HG02759 (cell line): ENCODE results near the gene AGMO.
"Not testable (repeated sequence)": the region's sequence is repeated elsewhere in the genome, so short reads cannot be mapped to it uniquely, and the experiment has no call there.

ENCODE experiments used
- ATAC-seq: cut with Tn5 transposase; IDR thresholded peaks from one replicate; pipeline ENCODE4 v1.9.1; 2021; ENCODE audit warnings: mild to moderate bottlenecking, moderate library complexity; ENCODE audit not compliant: unreplicated experiment

The AGMO gene

GRCh38 chr7:15560968-15561367 is 847 bp downstream of the AGMO start:
- no peak for ATAC-seq

GRCh38 chr7:15559416-15559928 is 2.3 kb downstream of the AGMO start:
- ATAC-seq = no peak

DNA sequence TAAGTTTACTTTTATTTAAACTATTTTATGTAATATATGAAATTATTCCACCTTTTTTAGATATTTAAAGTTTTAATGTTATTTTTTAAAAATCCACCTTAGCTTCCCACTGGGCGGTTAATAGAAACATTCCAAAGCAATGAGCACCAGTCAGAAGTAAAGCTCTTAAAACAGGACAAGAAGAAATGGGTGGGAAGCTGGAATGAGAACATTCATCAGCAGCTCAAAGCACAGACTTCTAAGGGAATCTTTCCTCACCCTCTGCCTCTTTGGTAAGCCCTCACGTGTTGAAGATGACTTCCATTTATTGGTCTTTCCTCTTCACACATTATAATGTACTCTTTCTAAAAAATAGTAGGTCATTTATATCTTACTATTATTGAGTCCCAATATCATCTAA is 3.1 kb downstream of the AGMO start:
- no peak for ATAC-seq

DNA sequence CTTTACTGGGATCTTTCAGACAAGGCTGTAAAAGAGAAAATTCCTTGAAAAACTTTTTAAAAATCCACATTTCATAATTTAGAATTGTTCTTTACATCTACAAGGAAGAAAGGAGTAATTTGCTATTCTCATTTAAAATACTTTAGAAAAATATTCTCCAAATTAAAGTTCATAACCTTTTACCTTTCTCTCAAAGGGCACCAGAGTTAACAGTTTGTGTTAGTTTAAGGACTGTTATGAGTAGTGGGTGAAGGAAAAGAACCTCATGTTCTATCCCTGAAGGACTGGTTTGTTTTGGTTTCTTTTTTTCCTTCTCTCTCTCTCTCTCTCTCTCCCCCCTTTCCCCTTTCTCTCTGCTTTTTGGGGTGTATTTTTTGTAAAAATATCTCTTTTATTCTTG is 4.1 kb downstream of the AGMO start:
- no peak for ATAC-seq

DNA sequence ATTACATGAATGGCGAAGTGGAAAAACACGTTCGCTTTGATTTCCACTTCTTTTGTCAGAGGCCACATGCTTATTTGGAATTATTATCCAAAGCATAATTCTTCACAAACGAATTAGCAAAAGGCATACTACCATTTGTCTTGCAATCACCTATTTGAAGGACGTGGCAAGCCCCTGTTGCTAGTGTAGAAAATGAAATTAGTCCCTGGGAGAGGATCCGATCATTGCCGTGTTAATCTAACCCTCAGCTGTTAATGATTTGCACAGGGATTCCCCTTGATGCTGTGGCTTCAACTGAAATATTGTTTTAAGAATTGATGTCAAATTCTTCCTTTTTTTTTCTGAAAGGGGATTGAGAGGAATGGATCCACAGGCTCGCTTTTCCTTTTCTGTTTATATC is 4.6 kb downstream of the AGMO start:
- ATAC-seq = no peak

DNA sequence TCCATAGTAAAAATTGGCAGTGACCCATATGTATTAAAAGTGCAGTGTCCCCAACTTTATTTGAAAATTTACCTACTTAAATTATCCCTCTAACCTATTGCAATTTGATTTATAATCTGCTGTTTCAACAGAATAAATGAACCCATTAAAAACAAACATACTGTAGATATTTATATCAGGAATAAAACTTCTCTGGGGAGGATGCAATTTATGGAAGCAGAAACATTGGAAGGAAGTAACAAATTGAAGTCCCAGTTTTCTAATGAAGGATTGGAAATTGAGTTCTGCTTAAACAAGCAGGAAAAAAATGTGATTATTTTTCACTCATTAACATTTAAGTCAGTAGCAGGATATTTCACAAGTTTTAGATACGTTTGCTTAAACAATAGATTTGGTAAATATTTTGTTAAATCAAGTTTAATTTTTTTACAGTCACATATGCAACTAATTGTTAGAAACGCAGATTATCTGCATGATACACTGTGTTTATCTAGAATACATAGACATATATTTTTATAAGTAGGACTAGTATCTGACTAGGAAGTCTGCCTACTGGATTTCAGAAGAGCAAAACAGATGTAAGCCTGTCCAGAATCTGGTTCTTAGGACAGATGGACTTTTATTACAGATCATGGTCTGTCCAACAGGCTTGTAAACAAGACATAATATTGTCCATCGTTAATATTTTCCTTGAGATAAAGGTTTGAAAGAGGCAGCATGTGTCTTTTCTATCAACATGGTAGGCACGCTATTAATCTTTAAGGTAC is 5.3 kb downstream of the AGMO start:
- ATAC-seq = no peak

- no peak for ATAC-seq
These were observed 6.4 kb downstream of the AGMO start for GRCh38 chr7:15555381-15555859.

DNA sequence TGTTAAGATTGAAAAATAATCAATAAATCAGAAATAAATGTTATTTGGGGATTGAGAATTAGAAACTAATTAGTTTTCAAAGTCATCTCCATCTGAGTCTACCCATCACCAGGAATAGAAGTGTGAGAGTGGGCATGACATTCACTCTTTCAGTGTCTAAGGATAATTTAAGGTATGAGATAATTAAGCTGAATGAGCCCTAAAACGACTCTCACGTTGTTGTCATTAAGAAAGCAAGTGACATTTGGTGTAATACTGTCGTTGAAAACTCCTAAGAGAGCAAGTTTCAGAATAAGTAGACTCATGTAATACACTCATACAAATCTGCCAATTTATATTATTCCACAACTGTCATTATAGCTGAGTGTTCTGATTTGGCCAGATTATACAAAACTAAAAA is 7.1 kb downstream of the AGMO start:
- no peak for ATAC-seq

DNA sequence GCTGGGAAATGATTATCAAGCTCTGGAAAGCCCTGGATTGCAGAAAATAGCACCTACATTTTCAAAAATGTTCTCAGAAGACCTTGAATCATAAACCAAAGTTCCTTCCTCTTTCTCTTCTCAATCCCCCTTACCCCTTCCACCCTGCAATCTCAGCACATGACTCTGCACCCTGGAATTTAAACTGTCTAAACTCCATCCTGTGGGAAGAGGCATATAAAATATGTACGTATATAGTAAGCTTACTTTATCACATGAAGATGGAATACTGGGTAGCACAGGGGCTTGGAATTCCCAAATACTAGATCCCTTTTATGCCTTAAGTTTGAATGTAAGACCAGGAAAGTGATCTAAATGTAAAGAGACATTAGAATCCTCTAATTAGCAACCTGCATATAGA is 7.7 kb downstream of the AGMO start:
- no peak for ATAC-seq

GRCh38 chr7:15547320-15547719 is 14.5 kb downstream of the AGMO start:
- ATAC-seq = not testable (repeated sequence)

DNA sequence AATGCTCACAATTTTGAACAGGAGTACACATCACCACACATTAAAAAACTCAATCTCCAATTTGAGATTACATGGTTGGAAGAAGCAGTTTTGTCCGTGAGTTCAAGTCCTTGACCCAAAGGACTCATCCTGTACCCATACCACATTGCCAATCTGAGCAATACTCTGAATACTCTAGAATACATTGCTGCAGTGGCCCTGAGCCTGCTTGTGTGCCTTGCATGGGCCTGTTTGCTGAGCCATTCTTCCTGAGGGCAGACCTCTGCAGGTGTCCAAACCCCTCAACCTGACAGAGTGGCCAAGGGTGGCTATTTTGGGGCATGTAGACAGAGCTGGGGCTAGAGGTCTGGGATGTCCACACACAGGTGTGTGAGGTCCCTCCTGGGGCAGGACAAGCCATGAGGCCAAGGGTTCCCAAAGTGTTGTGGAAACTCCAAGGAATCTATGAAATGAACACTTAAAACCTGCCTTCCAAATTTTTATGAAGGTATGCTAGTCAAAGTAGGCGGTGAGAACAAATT is 15.5 kb downstream of the AGMO start:
- ATAC-seq = no peak

- ATAC-seq = no peak
These were observed 17.8 kb downstream of the AGMO start for GRCh38 chr7:15544050-15544449.

DNA sequence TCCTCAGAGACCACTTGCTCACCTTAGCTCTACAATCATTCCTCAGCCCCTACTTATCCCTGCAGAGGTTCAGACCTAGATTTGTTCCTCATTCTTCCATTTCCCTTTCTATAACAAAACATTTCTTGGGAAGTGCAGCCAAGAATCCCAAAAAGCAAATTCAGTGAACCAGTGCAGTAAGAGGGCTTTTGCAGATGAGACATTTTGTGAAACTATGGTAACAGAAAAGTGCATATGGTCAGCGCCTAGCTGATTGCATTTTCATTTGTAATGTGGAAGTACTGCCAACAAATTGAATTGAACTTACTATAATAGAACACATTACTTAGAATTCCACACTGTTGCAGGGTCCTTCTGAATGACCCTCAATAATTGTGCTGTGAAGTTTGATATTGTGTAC is 18.6 kb downstream of the AGMO start:
- ATAC-seq = no peak

- no peak for ATAC-seq
These were observed 34.2 kb downstream of the AGMO start for GRCh38 chr7:15527648-15528047.

DNA sequence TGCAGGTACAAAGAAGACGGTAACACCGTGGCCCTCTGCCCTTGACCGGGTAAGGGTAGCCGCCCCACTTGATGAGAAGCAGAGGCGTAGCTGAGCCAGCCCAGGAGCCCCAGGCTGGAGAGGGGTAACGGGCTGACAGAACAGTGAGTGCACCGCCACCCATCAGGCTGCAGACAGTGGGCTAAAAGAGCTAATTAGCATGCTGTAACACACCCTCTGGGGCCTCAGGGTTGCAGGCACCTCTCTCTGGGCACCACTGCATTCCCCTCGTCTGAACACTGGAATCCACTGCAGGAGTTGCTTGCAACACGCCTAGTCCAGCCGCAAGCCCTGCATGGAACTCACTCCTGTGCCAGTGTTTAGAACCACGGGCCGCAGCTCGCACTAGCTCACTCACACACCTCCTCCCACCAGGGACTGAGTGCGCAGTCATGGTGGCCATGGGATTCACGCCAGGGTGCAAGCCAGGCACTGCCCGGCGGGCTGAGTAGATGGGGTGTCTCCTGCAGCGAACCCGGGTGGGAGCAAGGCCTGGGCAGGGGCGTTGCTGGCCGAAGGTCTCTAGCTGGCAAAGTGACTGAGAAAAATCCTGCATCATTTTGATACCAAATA is 36.1 kb downstream of the AGMO start:
- no peak for ATAC-seq

- no peak for ATAC-seq
These were observed 37.7 kb downstream of the AGMO start for GRCh38 chr7:15524077-15524476.

DNA sequence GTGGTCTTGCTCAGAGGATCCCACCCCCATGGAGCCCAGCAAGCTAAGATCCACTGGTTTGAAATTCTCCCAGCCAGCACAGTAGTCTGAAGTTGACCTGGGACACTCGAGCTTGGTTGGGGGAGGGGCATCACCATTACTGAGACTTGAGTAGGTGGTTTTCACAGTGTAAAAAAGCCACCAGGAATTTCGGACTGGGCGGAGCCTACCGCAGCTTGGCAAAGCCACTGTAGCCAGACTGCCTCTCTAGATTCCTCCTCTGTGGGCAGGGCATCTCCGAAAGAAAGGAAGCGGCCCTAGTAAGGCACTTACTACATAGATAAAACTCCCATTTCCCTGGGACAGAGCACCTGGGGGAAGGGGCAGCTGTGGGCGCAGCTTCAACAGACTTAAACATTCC is 44.0 kb downstream of the AGMO start:
- not testable (repeated sequence) for ATAC-seq

DNA sequence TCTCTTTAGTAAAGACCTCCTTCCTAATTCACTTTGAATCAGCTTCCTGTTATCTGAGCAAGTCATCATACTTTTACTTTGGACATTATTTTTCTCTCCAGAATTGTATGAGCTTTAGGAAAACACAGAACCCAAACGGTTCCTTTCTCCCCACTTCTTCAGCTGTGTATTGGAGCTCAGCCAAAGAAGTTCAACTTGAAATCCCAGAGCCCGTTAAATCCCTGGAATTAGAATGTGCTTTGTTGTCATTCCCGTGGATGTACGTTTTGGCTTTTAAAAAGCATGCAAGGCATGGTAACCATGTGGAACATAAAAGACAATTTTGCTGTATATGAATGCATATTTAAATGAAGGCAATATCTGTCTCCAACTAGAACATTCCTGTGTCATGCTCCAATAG is 46.6 kb downstream of the AGMO start:
- ATAC-seq = no peak

GRCh38 chr7:15508258-15508657 is 53.6 kb downstream of the AGMO start:
- no peak for ATAC-seq

DNA sequence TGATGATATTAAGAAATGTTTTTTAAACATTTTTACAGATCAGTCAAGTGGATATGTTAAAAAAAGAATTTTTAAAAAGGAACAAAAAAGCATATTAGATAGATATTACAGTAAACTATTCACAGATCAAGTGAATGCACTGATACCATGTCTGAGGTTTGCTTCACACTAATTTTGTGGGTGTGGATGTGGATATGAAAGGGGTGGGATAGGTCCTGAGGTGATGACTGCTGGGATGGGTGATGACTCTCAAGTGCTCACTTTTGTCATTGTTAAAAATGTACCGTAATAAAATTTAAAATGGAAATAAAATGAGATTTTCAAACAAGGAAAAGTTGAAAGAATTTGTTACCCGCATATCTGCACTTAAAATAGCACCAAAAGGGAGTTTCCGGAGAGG is 54.1 kb downstream of the AGMO start:
- ATAC-seq = no peak

- ATAC-seq = no peak
These were observed 54.6 kb downstream of the AGMO start for GRCh38 chr7:15507171-15507570.

DNA sequence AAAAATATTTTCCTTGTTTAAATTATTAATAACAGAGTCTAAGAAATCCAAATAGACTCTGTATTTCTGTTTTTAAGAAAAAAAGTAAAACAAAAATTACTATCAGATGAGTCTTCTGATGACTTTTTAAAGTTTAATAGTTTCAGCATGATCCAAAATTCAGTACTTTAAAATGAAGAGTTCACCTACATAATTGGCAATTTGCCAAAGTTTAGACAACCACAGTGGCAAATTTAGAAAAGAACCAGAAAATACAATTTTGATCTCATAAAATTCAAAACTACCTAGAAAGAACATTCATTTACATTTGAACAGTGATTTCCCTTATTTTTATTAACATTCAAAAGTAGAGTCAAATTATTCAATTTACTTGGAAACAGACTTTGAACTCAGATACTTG is 56.1 kb downstream of the AGMO start:
- no peak for ATAC-seq
